Hypothalamus (tissue), 51 donors: Measurements from ENCODE around the gene IP6K1.
"Not testable (repeated sequence)": the region's sequence is repeated elsewhere in the genome, so short reads cannot be mapped to it uniquely, and the experiment has no call there.

Source experiments
- DNase-seq, 51 donors: peaks; one replicate each; lab custom pipeline; 2025; lab: John Stamatoyannopoulos, UW

IP6K1 gene

DNA sequence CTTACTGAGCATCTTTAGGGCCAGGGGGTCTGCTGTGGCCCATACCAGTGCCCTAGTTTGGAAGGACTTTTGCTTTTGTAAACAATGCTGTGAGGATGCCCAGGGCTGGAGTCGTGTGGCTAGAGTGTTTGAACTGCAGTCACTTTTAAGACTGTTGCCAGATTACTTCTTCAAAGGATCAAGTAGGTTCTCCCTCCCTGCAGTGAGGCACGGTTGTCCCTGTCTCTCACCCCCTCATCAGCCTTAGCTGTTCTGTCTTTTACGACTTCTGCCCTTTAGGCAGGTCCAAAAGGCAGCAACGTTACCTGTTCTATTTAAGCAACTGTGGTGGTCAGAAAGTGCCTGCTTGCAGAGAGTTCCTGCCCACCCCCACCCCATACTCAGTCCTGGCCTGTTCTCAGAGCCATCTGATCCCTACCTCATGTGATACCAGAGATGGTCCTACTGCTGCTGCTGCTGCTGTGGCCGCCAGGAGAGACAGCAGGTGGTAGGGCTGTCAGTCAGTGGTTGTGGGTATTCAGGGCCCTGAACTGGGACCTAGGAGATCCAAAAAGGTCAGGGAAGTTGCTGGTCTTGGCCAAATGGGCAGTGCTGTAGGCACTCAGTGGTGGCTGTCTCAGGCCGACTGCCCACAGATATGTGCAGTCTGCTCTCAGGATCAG lies 91.8 kb downstream of the IP6K1 start:
- not testable (repeated sequence) for DNase-seq

DNA sequence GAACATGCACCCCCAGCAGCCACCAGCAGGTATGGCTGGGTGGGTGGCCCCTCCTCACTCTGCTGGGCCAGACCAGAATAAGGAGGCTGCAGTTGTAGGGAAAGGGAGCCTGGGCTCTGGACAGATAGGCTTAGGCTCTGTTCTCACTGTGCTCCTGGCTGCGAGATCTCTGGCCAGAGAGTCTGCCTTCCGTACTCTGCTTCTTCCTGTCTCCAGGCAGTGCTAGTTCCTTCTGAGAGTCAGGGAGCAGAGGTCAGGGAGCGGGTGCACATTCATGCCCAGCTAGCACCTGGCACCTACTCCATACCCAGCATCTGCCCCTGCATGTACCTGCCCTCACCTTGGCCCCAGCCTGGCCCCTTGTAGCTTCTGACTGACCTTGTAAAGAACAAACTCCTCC lies 94.9 kb downstream of the IP6K1 start:
- DNase-seq, result not testable (repeated sequence)

DNA sequence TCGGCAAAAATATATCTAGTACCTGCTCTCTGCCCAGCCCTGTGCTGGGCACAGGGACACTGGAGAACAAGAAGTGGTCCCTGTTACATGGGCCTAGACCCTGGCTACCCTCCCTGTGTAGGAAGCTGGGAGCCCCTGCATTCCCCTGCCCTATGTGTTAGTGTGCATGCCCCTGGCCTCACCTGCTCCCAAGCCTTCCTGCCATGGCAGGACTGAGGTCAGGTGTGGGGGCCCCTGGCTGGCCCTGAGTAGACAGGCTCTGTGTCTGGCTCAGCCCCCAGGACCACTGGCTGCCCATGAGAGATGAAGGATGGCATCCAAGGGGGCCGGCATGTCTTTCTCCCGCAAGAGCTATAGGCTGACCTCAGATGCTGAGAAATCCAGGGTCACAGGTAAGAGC lies 95.5 kb downstream of the IP6K1 start:
- not testable (repeated sequence) for DNase-seq

DNA sequence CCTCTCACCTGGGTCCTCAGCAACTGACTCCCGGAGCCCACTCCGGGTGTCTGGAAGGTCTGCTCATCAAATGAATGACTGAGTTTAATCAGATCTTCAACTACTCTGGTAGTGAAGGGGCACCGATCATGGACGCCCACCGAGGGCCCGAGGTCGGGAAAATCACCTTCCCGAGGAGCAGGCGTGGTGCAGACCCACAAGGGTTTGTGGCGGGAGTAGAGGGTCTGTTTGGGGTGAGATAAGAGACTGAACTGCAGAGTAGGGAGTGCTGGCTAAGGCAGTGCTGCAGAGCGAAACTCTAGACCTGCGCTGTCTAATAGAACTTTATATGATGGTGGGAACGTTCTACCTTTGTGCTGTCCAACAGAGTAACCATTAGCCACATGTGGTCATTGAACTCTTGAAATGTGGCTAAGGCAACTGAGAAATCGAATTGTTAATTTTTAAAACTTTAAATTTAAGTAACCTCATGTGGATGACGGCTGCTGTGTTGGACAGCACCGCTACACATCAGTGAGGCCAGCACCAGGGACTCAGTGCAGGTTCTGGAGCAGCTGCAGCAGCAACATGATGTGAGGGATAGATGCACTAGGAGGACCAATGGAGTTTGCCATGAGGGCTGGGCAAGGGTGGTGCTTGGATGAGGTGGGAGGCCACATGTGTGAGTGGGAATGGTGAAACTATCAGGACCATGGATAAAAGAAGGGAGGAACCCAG lies 96.3 kb downstream of the IP6K1 start:
- DNase-seq, result not testable (repeated sequence)

DNA sequence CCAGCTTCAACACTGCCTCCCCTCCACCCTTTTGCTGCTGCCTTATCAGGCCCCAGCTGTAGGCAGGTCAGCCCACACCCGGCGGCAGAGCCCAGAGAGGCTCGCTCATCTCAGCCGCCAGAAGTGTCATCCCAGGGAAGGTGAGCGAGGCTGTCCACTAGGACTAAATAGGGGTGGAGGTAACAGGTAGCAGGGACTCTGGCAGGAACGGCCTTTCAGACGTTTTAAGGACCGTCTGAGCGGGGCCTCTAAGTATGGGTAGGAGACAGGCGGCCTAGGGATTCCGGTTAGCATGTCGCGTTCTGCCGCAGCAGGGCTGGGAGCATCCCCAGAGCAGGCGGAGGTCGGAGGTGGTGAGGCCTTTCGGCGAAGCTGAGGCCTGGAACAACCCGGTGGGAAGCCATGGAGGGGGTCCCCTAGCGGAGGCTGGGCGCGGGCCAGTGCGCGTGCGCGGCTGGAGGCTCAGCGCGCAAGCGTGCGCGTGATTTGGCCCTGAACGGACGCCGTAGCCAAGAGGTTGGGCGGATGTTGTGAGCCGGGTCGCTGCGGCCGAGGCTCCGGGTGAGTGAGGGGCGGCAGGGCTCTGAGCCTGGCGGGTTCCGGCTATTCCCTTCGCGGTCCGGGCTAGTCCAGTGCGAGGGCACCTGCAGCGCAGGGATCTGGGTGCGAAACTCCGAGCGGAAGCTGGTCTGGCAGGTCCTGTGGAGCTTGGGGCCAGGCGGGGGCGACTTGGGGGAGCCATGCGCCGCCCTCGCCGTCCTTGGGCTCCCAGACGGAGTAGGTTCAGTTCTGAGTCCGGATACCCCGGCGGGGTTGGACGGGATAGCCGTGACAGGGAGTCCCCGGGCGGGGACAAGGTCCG lies 97.1 kb downstream of the IP6K1 start, which contains the start of the genes MST1 and RNF123:
TSS of gene MST1 (minus strand) at position 429 of the 862 bp plus-strand sequence. CDS start 783 bp downstream, outside the sequence.
TSS of gene RNF123 (plus strand) at position 512 of the 862 bp plus-strand sequence. CDS start 1,609 bp downstream, outside the sequence.
- no peak for DNase-seq

DNA sequence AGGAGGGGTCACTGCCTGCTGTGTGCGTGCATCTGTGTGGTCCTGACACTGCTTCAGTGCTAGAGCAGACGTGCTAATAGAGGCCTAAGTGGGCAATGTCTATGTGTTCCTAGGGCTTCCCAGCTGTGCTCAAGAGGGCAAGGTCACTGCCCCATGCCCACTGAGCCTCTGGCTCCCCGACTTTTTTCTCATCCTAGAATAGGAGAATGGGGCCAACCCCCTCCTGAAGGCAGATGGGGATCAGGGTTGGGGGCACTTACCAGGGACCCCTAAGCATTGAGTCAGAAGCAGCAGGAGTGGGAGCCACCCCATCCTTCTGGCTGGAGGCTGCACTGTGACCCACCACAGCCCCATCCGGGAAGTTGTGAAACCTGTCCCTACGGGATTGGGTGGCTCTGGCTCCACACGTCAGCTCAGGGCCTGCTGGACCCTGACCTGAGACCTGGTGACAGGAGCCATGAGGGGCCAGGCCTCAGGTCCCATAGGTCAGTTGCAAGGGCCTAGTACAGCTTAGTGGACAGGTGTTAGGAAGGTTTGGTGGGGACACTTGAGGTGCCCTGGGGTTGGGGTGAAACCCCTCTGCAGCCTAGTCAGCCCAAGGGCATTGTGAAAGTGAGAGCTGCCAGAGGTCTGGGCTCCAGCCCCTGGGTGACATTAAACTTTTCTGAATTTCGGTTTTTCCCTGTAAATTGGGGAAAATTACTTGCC lies 97.8 kb downstream of the IP6K1 start:
- not testable (repeated sequence) for DNase-seq

DNA sequence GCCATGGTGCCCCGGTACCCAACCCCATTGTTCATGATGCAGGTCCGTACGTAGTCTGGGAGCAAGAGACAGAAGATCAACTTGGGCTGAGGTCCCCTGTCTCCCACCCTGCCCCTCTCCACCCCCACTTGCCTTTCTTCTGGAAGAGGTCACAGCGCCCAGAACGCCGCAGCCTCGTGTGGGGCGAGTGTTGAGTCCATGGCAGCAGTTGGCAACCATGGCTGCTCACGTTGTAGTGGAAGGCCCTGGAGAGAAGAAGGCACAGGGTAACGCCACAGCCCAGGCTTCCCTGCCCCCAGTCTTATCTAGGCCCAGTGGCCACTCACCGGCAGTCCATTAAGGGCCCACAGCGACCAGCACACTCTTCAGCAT lies 98.9 kb downstream of the IP6K1 start:
- DNase-seq, result not testable (repeated sequence)

DNA sequence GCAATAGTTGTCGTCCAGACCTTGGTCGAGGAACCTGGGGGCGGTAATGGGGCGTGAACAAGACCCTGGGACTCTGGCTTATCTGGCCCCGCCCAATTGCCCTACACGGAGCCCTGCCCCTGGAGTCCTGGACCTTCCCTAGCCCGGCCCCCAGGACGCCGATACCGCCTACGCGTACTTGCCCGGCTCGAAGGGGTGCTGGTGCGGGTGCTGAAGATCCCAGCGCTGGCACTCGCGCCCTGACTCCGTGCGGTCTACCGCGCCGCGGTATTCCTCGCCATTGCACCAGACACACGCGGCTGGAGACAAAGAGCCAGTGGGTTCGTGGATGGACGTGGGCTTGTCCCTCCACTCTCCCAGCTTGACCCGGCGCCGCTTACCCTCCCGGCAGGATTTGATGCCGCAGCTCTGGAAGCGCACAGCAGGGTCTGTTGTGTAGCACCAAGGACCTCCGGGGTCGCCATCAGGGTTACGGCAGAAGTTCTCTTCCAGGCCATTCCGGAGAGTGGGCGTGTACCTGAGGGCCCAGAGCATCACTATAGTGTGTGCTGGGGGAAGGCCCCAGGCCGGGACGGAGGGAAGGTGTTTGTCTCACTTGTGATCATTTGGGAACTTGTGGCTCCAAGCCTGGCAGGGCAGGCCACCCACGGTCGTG lies 99.4 kb downstream of the IP6K1 start:
- not testable (repeated sequence) for DNase-seq

DNA sequence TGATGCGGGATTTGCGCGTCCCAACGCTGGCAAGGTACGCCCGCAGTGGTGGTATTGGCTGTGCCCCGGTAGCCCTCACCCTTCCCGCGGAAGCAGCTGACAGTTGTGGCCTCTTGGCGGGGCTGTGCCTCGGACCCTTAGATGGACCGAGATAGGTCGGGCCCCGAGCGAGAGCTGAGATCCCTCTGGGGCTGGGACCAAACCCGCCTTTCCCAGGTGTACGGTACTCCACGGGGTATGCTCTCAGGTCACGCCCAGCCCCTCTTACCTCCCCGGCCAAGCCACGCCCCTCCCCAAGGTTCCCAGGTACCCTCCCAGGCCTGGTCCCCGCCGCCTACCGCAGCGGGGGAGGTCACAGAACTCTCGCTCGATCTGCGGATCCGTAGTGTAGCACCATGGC lies 100.0 kb downstream of the IP6K1 start:
- DNase-seq, result not testable (repeated sequence)

DNA sequence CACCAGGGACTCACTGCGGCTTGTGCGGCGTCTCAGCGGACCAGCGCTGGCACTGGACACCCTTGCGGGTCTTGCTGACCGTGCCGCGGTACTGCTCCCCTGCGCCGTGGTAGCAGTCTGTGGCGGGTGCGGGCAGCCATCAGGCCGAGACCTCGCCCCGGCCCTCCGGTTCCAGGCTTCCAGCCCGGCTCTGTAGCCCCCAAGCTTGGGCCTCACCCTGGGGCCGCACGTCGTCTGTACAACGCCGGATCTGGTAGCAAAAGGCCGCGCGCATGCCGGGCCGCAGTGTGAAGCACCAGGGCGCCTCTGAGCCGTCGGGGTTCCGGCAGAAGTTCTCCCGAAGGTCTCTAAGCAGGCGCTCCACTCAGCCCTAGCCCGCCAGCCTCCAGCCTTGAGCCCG lies 100.5 kb downstream of the IP6K1 start:
- DNase-seq, result not testable (repeated sequence)

DNA sequence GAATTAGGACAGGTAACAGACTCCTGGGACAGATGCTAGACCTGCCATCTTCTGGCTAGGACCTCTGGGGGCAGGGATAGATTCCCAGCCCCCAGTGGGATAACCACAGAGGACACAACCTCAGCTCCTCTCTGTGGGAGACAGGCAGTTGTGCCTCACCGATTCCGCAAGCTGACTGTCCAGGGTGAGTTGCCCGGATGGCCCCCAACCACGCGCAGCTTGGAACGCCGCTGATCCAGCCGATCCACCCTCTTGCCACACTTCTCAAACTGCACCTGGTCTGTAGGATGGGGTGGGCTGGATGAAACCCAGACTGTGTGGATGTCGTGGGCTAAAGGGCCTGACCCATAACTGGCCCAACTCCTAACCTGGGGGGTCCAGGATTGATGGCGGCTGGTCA lies 101.2 kb downstream of the IP6K1 start:
- not testable (repeated sequence) for DNase-seq

DNA sequence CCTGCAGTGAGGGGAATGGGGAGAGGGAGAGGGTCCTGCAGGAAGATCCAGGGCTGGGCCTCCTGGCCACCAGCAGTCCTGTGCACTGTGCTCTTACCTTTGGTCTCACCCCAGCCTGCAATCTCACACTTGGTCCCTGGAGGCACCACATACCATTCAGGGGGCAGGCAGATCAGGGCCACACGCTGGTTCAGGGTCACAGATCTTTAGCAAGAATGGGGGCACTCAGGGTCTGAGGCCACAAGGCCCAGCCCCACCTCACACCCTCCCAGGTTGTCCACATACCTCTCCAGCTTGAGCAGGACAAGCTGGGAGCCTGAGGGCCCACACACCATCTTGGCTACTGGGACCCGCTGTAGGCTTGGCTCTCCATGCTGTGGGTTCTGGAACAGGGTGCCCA lies 101.9 kb downstream of the IP6K1 start:
- DNase-seq, result not testable (repeated sequence)

DNA sequence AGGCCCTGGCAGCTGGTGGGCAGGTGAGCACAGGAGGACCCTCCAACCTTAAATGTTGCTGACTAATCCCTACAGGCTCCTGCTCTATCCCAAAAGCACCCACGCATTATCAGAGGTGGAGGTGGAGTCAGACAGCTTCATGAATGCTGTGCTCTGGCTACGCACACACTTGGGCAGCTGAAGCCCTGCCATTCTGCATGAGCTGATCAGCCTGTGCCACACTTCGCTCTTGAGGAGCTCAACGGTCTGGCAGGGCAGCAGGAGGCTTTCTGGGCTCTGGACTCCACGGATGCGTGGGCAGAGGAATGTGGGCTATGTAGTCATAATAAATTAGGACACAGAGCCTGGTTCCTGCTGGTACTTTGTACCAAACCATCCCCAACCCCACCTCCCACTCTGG lies 103.2 kb downstream of the IP6K1 start:
- DNase-seq, result no peak

DNA sequence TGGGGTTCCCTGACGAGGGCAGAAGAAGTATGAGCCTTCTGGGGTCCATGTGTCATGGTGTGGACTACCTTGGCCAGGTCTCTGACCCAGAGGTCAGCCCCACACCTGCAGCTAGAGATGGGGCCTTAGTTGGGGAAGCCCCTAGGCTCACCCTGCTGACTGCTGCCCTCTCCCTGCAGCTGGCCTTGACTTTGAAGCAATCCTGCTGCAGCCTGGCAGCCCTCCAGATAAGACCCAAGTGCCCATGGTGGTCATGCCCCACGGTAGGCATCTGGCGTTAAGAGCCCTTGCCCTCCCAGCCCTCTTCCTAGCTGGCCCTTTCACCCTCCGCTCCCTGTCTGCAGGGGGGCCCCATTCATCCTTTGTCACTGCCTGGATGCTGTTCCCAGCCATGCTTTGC lies 104.8 kb downstream of the IP6K1 start:
- no peak for DNase-seq

DNA sequence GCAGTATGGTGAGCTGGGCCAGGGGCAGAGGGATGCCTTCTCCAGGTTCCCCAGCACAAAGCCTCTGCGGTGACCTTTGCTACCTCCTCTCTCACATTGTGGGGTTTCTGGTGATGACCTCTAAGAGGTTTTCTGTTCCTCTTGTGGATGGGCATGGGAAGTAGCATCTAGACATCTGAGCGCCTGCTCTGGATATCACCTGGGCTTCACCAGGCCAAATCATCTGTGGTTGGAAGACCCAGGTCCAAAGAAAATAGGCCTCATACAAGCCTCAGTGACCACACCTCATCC lies 105.2 kb downstream of the IP6K1 start:
- no peak for DNase-seq

DNA sequence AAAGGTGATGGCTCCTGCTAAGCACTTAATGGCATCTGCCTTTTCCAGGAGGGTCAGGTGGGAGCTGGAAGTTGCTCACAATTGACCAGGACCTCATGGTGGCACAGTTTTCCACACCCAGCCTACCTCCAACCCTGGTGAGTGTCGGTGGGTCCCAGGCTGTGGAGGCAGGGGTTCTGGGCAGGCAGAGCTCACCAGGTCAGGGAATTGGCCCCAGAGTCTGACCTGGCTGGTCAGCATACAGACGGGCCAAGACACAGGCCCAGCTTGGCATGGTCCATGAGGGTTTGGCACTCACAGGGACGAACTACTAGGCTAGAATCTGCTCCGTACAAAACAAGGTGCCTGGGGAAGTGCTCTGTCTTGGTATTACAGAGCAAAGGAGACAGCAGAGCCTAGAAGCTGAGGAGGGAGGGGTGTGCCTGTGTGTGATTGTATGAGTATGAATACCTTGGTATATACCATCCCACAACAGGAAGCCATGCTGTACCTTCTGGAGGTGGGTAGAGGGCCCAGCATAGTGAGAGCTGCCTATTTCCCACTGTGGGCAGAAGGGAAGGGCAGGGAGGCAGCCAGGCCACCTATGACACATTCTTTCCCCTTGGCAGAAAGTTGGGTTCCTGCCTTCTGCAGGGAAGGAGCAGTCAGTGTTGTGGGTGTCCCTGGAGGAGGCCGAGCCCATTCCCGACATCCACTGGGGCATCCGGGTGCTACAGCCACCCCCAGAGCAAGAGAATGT lies 105.7 kb downstream of the IP6K1 start:
- no peak for DNase-seq

DNA sequence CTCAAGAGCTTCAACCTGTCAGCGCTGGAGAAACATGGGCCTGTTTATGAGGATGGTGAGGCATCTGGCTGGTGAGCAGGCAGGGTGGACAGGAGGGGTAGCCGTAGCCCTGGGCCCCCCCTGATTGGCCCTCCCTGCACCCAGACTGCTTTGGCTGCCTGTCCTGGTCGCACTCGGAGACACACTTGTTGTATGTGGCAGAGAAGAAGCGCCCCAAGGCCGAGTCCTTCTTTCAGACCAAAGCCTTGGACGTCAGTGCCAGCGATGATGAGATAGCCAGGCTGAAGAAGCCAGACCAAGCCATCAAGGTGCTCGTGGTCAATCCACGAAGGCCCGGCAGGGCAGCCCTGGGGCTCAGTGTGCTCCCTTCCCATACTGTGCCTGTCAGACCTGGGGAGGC lies 110.4 kb downstream of the IP6K1 start:
- DNase-seq, result no peak

DNA sequence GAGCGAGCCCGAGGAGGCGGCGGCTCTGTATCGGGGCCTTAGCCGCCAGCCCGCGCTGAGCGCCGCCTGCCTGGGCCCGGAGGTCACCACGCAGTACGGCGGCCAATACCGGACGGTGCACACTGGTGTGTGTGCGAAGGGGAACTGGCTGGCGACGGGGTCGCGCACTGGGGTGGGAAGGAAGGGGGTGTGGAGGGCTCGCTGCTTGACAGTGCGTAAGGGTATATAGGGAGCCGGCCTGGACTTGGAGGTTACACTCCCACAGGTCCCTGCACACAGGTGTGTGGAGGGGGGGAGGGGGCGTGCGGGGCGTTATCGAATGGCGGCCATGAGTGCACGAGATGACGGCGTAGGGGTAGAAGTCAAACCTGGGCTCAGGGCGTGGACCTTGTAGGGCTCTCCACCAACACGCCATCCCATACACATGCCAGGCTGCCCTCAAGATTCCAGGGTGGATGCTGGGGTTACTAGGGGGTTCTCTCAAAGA lies 111.8 kb downstream of the IP6K1 start:
- no peak for DNase-seq
